Kidney epithelial cell (primary cell): ENCODE measurements around the gene RCVRN. TPM values are rescaled to one million over a fixed set of nuclear protein-coding genes. Genes with fewer than 3 reads are reported as not detected.
"Not testable (repeated sequence)": the region's sequence is repeated elsewhere in the genome, so short reads cannot be mapped to it uniquely, and the experiment has no call there.

ENCODE experiments used
- DNase-seq: peaks from one replicate; pipeline ENCODE4 v3.0.0-alpha.2; 2010; ENCODE audit warnings: low read depth
- H3K27me3 ChIP-seq: 2 replicates; pipeline ENCODE4 v1.6.0; 2011; ENCODE audit warnings: low read length; ENCODE audit not compliant: control insufficient read depth, insufficient read depth
- H3K36me3 ChIP-seq: 2 replicates; pipeline ENCODE4 v1.5.1; 2011; ENCODE audit warnings: low read length; ENCODE audit not compliant: control insufficient read depth, insufficient read depth
- H3K4me3 ChIP-seq: 2 replicates; pipeline ENCODE4 v1.5.1; 2011; ENCODE audit warnings: low read depth, mild to moderate bottlenecking, control low read depth, low read length
- CTCF ChIP-seq: IDR thresholded peaks from 2 replicates; pipeline ENCODE4 v1.5.1; 2011; ENCODE audit warnings: mild to moderate bottlenecking, moderate library complexity, low read length, control low read depth, inconsistent platforms; ENCODE audit not compliant: insufficient read depth, poor library complexity, severe bottlenecking
- total RNA-seq: library from RNA; depleted of rRNA; stranded (reverse); fragments of >200 nt; gene quantifications from 2 replicates; pipeline ENCODE4 v1.2.3, GENCODE V29; 2015

RCVRN gene
- total RNA-seq, 1 donor from 2014 or later, result 0.21 TPM

GRCh38 chr17:9928601-9929333 lies 23.7 kb upstream of the RCVRN start:
- Histone ChIP-seq H3K36me3 (no peaks in the 10 kb centered on the region), H3K27me3 (no peaks in the 10 kb centered on the region), H3K4me3 (no peak overlapping the region)
- peak; percentile 77 for TF ChIP-seq CTCF
- DNase-seq, result peak; percentile 58

- no peak for TF ChIP-seq CTCF
- Histone ChIP-seq H3K36me3 (no peaks in the 10 kb centered on the region), H3K4me3 (no peak overlapping the region), H3K27me3 (no peaks in the 10 kb centered on the region)
- no peak for DNase-seq
Observed at GRCh38 chr17:9926150-9926804, 21.2 kb upstream of the RCVRN start.

DNA sequence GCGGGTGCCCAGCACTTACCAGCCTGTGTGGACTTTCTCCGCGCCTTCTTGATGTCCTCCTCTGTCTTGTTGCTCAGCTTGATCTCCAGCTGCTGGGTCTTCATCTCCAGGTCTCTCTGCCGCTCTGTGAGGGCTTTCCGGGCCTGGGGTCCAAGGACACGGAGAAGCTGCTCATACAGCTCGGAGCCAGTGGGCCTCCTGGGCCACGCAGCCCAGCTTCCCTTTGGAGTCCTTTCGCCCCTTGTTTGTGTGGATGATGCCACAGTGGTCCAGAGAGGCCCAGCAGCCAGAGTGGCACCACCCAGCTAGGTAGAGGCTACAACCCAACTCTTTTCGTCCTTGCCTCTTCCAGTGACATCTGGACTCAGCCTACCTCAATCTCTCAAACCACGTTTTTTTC lies 20.4 kb upstream of the RCVRN start:
- no peak for TF ChIP-seq CTCF
- DNase-seq, result no peak
- no peak overlapping the region for H3K4me3 ChIP-seq
- no peaks in the 10 kb centered on the region for H3K27me3 ChIP-seq
- H3K36me3 ChIP-seq, result no peaks in the 10 kb centered on the region

- H3K36me3 ChIP-seq, result no peaks in the 10 kb centered on the region
- H3K4me3 ChIP-seq, result no peak overlapping the region
- peak; percentile 38 for DNase-seq
- H3K27me3 ChIP-seq, result no peaks in the 10 kb centered on the region
- TF ChIP-seq CTCF, result peak; percentile 70
Observed at GRCh38 chr17:9924735-9925191, 19.7 kb upstream of the RCVRN start.

DNA sequence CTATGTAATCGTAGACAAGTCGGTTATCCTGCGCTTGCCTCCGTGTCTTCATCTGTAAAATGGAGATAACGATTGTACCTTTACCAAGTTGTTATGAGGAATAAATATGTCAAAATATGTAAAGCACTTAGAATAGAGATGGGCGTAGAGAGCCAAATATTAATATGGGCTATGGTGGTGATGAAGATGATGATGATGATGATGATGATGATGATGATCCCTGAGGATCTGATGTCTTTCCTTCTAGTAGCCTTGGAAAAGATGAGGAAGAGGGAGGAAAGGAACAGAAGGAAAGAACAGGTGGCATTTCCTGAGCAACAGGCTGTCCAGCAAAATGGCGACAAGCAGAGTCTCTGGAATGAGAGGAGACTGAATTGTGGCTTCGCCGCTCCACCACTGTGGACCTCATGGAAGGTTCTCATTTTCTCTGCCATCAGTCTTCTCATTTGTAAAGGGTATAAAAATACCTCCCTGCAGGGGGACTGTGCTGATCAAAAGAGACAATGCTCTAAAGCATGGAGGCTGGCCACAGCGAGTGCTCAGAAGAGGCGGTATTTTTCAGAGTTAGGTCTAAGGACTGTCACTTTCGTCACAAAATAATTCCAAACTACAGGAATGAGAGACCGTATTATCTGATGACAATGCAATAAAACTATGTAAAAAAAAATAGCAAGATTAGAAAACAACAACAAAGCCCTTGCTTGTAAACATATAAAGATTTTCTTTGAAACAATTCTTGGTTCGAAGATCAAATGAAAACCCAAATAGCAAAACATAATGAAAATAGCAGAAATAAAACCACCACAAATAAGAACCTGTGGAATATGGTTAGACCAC lies 17.2 kb upstream of the RCVRN start:
- no peak for DNase-seq
- no peaks in the 10 kb centered on the region for H3K36me3 ChIP-seq
- no peak overlapping the region for H3K4me3 ChIP-seq
- no peak for TF ChIP-seq CTCF
- no peaks in the 10 kb centered on the region for H3K27me3 ChIP-seq

DNA sequence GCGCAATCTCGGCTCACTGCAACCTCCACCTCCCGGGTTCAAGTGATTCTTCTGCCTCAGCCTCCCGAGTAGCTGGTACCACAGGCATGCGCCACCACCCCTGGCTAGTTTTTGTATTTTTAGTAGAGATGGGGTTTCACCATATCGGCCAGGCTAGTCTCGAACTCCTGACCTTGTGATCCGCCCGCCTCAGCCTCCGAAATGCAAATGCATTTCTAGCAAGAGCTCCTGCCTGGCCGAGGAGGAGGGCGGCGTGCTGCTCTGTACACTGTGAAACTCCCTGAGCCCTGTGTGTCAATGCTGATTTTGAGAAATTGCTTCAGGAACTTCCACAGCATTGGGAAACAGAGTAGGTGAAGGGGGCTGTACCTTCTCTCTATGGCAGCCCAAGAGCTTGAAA lies 16.1 kb upstream of the RCVRN start:
- not testable (repeated sequence) for H3K27me3 ChIP-seq, DNase-seq, H3K4me3 ChIP-seq, H3K36me3 ChIP-seq
